OCI-LY3 (cell line): ENCODE data around the gene SULF2.

Experiments used
- EZH2phosphoT487 ChIP-seq: fragments of 200-600 bp; shearing (Covaris generic); IDR thresholded peaks from 2 replicates; pipeline ENCODE4 v1.6.1; 2018; ENCODE audit warnings: antibody characterized with exemption, mixed run types, low read depth
- TF ChIP-seq, protein P1 (sequence below): fragments of 200-600, 300-600 bp; sonication (generic); IDR thresholded peaks from 2 replicates; pipeline ENCODE4 v1.5.1; 2014; ENCODE audit warnings: antibody characterized with exemption, low read length, low read depth

DNA sequence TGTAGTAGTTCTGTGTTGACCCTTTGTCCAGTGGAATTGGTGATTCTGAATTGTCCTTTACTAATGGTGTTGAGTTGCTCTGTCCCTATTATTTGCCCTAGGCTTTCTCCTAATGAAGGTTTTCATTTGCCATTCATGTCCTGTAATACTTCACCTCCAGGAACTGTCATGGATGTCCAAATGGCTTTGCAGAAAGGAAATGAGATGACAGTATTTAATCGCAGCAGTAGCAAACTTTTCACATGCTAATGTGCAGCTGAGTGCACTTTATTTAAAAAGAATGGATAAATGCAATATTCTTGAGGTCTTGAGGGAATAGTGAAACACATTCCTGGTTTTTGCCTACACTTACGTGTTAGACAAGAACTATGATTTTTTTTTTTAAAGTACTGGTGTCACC lies 131.4 kb downstream of the SULF2 start:
- TF ChIP-seq, protein P1, sequence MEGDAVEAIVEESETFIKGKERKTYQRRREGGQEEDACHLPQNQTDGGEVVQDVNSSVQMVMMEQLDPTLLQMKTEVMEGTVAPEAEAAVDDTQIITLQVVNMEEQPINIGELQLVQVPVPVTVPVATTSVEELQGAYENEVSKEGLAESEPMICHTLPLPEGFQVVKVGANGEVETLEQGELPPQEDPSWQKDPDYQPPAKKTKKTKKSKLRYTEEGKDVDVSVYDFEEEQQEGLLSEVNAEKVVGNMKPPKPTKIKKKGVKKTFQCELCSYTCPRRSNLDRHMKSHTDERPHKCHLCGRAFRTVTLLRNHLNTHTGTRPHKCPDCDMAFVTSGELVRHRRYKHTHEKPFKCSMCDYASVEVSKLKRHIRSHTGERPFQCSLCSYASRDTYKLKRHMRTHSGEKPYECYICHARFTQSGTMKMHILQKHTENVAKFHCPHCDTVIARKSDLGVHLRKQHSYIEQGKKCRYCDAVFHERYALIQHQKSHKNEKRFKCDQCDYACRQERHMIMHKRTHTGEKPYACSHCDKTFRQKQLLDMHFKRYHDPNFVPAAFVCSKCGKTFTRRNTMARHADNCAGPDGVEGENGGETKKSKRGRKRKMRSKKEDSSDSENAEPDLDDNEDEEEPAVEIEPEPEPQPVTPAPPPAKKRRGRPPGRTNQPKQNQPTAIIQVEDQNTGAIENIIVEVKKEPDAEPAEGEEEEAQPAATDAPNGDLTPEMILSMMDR, result no peak
- TF ChIP-seq EZH2phosphoT487, result no peak
